Measurements from ENCODE around the gene GREM2.

GRCh38 chr1:240538776-240539430 is 73.1 kb downstream of the GREM2 start:
- TF ChIP-seq GATA3 (IDR thresholded peaks at IDR 0.05; ENCODE audit: low read depth, low read length) (no peak), GATA2 (IDR thresholded peaks at IDR 0.05; ENCODE audit: low read depth, low read length) (no peak)

All from SH-SY5Y (cell line).